Peyer's patch (tissue), 4 donors: Measurements from ENCODE around the gene CYP27A1.

Source experiments
- POLR2A ChIP-seq, 2 donors: fragments of 450-650 bp; IDR thresholded peaks; one replicate each; pipeline ENCODE4 v1.5.1; 2017; ENCODE audit warnings: antibody characterized with exemption in 2 of 2, mild to moderate bottlenecking in 2 of 2, moderate library complexity in 2 of 2
- TF ChIP-seq, protein P1 (sequence below), 6 experiments: fragments of 450-650 bp in 4 of 6; fragments of 200-600 bp in 2 of 6; sonication (generic) in 1 of 6; IDR thresholded peaks; one replicate each; pipeline ENCODE4 v1.5.1; 2017 to 2019; ENCODE audit warnings: antibody characterized with exemption in 6 of 6, mild to moderate bottlenecking in 3 of 6, moderate library complexity in 1 of 6

DNA sequence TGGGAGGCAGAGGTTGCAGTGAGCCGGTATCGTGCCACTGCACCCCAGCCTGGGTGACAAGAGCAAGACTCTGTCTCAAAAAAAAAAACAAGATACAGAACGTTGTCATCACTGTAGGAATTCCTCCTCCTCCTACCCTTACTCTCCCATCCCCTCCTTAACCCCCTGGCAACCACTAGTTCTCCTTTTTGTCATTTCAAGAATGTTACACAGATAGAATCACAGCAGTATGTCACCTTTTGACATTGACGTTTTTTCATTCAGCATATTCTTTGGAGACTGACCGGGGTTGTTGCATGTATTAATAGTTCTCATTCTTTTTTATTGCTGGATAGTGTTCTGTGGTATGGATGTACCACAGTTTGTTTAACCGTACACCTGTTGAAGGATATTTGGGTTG, 38.9 kb upstream of the CYP27A1 start:
- TF ChIP-seq POLR2A (IDR thresholded peaks at IDR 0.05), result no peak
- TF ChIP-seq, protein P1, sequence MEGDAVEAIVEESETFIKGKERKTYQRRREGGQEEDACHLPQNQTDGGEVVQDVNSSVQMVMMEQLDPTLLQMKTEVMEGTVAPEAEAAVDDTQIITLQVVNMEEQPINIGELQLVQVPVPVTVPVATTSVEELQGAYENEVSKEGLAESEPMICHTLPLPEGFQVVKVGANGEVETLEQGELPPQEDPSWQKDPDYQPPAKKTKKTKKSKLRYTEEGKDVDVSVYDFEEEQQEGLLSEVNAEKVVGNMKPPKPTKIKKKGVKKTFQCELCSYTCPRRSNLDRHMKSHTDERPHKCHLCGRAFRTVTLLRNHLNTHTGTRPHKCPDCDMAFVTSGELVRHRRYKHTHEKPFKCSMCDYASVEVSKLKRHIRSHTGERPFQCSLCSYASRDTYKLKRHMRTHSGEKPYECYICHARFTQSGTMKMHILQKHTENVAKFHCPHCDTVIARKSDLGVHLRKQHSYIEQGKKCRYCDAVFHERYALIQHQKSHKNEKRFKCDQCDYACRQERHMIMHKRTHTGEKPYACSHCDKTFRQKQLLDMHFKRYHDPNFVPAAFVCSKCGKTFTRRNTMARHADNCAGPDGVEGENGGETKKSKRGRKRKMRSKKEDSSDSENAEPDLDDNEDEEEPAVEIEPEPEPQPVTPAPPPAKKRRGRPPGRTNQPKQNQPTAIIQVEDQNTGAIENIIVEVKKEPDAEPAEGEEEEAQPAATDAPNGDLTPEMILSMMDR (IDR thresholded peaks at IDR 0.05), result no peak
